ENCODE data around the gene MED14. TPM values are rescaled to one million over a fixed set of nuclear protein-coding genes. Genes with fewer than 3 reads are reported as not detected.
A peak's percentile ranks its signal among the peaks of the same experiment; 100 is the strongest.

The MED14 gene
- total RNA-seq, 1 donor: 24.8 TPM

DNA sequence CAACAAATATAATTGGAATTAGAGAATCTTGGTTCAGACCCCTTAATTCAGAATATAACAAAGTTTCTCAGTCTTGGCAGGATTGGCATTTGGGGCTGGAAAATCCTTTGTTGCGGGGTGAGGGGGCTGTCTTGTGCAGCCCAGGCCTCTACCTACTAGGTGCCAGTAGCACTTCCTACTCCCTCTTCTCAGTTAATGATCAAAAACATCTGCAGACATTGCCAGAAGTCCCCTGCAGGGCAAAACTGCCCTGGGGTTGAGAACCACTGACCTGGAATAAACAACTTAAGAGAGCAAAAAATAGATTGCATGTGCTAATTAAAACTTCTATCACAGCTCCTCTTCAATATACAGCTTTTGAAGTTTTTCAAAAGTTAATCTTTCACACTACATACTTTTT lies 51.2 kb downstream of the MED14 start:
- TF ChIP-seq, protein P1, sequence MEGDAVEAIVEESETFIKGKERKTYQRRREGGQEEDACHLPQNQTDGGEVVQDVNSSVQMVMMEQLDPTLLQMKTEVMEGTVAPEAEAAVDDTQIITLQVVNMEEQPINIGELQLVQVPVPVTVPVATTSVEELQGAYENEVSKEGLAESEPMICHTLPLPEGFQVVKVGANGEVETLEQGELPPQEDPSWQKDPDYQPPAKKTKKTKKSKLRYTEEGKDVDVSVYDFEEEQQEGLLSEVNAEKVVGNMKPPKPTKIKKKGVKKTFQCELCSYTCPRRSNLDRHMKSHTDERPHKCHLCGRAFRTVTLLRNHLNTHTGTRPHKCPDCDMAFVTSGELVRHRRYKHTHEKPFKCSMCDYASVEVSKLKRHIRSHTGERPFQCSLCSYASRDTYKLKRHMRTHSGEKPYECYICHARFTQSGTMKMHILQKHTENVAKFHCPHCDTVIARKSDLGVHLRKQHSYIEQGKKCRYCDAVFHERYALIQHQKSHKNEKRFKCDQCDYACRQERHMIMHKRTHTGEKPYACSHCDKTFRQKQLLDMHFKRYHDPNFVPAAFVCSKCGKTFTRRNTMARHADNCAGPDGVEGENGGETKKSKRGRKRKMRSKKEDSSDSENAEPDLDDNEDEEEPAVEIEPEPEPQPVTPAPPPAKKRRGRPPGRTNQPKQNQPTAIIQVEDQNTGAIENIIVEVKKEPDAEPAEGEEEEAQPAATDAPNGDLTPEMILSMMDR (IDR thresholded peaks at IDR 0.05; ENCODE audit: insufficient read depth, low read length): no peak
- H3K4me3 ChIP-seq (ENCODE audit: low read depth, low read length): no peak overlapping the region
- DNase-seq (ENCODE audit: low read depth): no peak

DNA sequence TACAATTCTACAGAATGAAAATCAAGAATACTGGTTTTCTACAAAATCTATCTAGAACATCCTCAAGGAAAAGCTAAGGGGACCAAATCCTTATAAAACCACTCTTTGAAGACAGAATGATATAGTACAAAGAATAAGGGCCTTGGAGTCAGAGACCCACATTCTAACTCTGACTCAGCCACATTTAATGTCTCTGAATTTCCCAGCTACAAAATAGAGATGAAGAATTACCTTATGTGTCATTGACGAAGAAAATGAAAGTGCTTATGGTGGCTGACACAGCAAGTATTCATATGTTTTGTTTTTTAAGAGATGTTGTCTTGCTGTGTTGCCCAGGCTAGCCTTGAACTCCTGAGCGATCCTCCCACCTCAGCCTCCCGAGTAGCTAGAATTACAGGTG lies 52.1 kb downstream of the MED14 start:
- TF ChIP-seq, protein P1 (IDR thresholded peaks at IDR 0.05; ENCODE audit: insufficient read depth, low read length): no peak
- H3K4me3 ChIP-seq (ENCODE audit: low read depth, low read length): no peak overlapping the region
- no peak for DNase-seq (ENCODE audit: low read depth)

DNA sequence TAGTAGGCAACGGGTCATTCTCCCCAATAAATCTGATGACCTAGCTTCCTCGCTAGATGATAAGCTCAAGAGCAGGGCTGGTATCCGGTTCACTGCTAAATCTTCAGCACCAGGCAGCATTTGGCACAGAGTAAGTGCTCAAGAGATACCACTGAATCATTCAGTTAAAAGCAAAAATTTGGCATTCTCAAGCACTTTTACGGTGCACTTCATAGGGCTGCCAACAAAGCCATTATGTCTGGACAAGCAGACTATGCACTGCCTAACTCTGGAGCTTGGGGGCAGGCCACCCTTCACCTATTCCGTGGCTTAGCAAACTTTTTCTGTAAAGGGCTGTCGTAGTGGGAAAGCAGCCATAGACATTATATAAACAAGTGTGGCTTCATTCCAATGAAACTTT lies 64.2 kb downstream of the MED14 start:
- DNase-seq (ENCODE audit: low read depth): peak; percentile 27
- TF ChIP-seq, protein P1 (IDR thresholded peaks at IDR 0.05; ENCODE audit: insufficient read depth, low read length): no peak
- no peak overlapping the region for H3K4me3 ChIP-seq (ENCODE audit: low read depth, low read length)

DNA sequence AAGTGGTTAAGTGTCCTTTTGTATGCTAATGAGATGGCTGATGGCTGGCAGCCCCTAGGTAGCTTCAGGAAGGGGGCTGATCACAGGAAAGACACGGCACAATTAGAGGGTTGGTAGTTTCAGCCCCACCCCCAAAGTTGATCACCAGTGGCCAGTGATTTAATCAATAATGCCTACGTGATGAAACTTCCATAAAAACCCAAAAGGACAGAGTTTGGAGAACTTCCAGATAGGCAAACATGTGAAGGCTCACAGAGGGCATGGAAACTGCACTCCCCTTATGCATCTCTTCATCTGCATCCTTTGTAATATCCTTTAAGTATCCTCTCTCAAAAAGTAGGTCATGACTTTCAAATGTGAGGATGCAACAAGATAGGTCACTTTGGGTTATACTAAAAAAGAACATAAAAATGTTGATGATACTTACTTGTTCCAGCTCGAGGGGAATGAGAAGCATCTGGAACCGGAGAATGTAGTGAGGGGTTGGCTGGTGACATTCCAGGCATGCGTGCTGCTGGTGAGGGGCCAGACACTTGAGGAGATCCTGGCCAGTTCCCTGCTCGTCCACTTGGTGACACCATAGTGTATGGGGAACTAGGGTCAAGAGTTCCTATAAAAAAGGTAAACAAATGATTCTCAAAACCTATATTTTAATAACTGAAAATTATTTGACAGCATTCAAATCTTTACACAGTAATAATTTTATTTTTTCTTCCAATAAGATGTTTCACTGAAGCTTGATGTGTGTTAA lies 71.3 kb downstream of the MED14 start:
- peak; percentile 16 for DNase-seq (ENCODE audit: low read depth)
- TF ChIP-seq, protein P1 (IDR thresholded peaks at IDR 0.05; ENCODE audit: insufficient read depth, low read length): peak; percentile 44

DNA sequence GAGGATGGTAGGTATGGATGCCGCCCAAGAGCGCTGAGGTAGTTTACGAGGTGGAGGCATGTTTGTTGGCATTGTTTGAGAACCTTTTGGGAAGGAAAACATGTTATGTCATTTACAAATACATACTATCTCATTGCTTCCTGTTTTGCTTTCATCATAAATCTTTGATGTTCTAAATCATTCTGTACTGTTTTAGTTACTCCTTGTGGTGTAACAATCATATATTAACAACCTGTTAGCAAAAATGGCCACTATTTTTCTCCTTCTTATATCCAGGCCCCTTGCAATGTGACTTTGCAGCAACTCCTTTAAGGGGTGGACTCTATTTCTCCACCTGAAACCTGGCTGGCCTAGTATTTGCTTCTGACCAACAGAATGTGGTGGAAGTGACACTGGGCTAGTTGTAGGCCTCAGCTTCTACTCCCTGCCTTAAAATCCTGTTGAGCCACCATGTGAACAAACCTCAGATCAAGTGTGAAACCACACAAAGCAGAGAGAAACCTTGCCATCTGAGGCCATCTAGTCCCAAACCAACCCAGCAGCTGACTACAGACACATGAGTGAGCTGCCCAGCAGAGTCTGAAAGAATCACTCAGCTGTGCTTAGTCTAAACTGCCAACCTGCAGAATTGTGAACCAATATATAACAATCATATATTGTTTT lies 72.1 kb downstream of the MED14 start:
- DNase-seq (ENCODE audit: low read depth): no peak
- H3K4me3 ChIP-seq (ENCODE audit: low read depth, low read length): no peak overlapping the region
- TF ChIP-seq, protein P1 (IDR thresholded peaks at IDR 0.05; ENCODE audit: insufficient read depth, low read length): no peak

More for the DNA sequence above, 71.3 kb downstream of the MED14 start:
- no peak overlapping the region for H3K4me3 ChIP-seq (ENCODE audit: low read depth, low read length)

DNA sequence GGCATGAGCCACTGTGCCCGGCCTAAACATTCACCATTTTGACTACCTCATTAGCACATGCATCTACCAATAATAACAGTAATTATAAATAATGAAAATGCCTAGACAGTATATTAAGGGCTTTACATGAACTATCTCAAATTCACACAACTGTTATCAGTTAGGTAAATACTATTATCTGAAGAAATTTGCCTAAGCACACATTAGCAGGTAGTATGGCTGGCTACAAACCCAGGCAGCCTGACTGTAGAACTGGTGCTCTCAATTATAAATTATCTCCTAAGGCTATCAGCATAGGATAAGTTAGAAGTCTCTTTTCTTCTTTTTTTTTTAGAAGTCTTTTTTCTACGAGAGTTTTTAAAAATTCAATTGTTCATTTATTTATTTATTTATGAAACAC lies 73.9 kb downstream of the MED14 start:
- DNase-seq (ENCODE audit: low read depth): no peak
- TF ChIP-seq, protein P1 (IDR thresholded peaks at IDR 0.05; ENCODE audit: insufficient read depth, low read length): no peak
- no peak overlapping the region for H3K4me3 ChIP-seq (ENCODE audit: low read depth, low read length)
